Hepatocyte (in vitro differentiated cells): ENCODE results near the gene GPR22. TPM values are rescaled to one million over a fixed set of nuclear protein-coding genes. Genes with fewer than 3 reads are reported as not detected.

Source experiments
- DNase-seq: peaks from one replicate; pipeline ENCODE4 v3.0.0-alpha.2; 2016; ENCODE audit warnings: low spot score
- H2AFZ ChIP-seq: fragments of 200-600 bp; sonication (generic); 2 replicates; pipeline ENCODE4 v1.6.0; 2016; ENCODE audit warnings: antibody characterized with exemption, mild to moderate bottlenecking
- H3K27ac ChIP-seq: fragments of 200-600 bp; sonication (generic); 2 replicates; pipeline ENCODE4 v1.5.1; 2016; ENCODE audit warnings: mild to moderate bottlenecking
- H3K27me3 ChIP-seq: fragments of 200-600 bp; sonication (generic); 2 replicates; pipeline ENCODE4 v1.6.1; 2016
- H3K36me3 ChIP-seq: fragments of 200-600 bp; sonication (generic); replicated peaks from 2 replicates; pipeline ENCODE4 v1.5.1; 2016; ENCODE audit warnings: low read depth; ENCODE audit not compliant: insufficient read depth
- H3K4me1 ChIP-seq: fragments of 200-600 bp; sonication (generic); 2 replicates; pipeline ENCODE4 v1.5.1; 2016; ENCODE audit warnings: mild to moderate bottlenecking, moderate library complexity; ENCODE audit not compliant: insufficient read depth
- H3K4me2 ChIP-seq: fragments of 200-600 bp; sonication (generic); 2 replicates; pipeline ENCODE4 v1.6.0; 2016
- H3K4me3 ChIP-seq: fragments of 200-600 bp; sonication (generic); 2 replicates; pipeline ENCODE4 v1.5.1; 2016; ENCODE audit warnings: mild to moderate bottlenecking
- H3K79me2 ChIP-seq: fragments of 200-600 bp; sonication (generic); 2 replicates; pipeline ENCODE4 v1.6.0; 2017; ENCODE audit warnings: mild to moderate bottlenecking
- H3K9me2 ChIP-seq: fragments of 200-600 bp; sonication (generic); replicated peaks from 2 replicates; pipeline ENCODE4 v1.6.0; 2017; ENCODE audit warnings: mild to moderate bottlenecking; ENCODE audit not compliant: insufficient read depth
- H3K9me3 ChIP-seq: fragments of 200-600 bp; sonication (generic); 2 replicates; pipeline ENCODE4 v1.5.1; 2016; ENCODE audit warnings: low read depth, mild to moderate bottlenecking
- H4K20me1 ChIP-seq: fragments of 200-600 bp; sonication (generic); 2 replicates; pipeline ENCODE4 v1.6.0; 2016; ENCODE audit warnings: mild to moderate bottlenecking; ENCODE audit not compliant: insufficient read depth, poor library complexity, severe bottlenecking
- EZH2 ChIP-seq: fragments of 200-600 bp; sonication (generic); IDR thresholded peaks from 2 replicates; pipeline ENCODE4 v1.6.1; 2016; ENCODE audit warnings: antibody characterized with exemption, mild to moderate bottlenecking, borderline replicate concordance
- EZH2phosphoT487 ChIP-seq: fragments of 200-600 bp; sonication (generic); IDR thresholded peaks from one replicate; pipeline ENCODE4 v1.6.1; 2018; ENCODE audit warnings: antibody characterized with exemption, mild to moderate bottlenecking, low read depth, moderate library complexity; ENCODE audit not compliant: unreplicated experiment, severe bottlenecking
- WGBS: methylation state at CpG from one replicate; pipeline ENCODE4 v1.1.6; 2016; ENCODE audit warnings: low lambda C conversion rate; ENCODE audit errors: missing lambda C conversion rate; 5-methylcytosine and 5-hydroxymethylcytosine counted together
- polyA plus RNA-seq: library from polyadenylated mRNA; unstranded; fragments of >200 nt; fragmentation: Nextera tagmentation; extraction: Ambion mirVana; gene quantifications from 2 replicates; pipeline ENCODE4 v1.2.1, GENCODE V29; 2016
- total RNA-seq: library from RNA; depleted of rRNA; stranded (reverse); fragments of >200 nt; gene quantifications from 2 replicates; pipeline ENCODE4 v1.2.3, GENCODE V29; 2014
- TF ChIP-seq, protein P1 (sequence below): fragments of 200-600 bp; sonication (generic); IDR thresholded peaks from 2 replicates; pipeline ENCODE4 v1.5.1; 2016; ENCODE audit warnings: antibody characterized with exemption, mild to moderate bottlenecking; ENCODE audit not compliant: poor library complexity

GPR22 gene
- total and polyA plus RNA-seq, 2 experiments from 2014 or later = 0.07 to 0.27 TPM

DNA sequence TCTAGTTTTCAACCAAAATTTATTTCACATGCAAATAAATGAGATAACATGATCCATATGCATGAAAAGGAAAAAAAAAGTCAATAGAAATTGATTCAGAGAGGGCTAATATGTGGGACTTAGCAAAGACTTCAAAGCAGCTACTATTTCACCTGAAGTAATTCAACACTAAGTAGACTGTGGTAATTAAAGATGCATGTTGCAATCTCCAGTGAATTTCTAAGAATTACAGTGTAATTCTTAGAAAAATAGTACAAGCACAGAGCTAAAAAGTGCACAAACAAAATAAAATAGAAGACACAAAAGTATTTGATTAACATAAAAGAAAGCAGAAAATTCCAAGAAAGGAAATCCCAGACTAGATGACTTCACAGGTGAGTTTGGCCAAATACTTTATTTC, 25.7 kb downstream of the GPR22 start:
- no peak overlapping the region for H3K27ac ChIP-seq
- no peaks in the 10 kb centered on the region for H3K27me3 ChIP-seq
- no peak overlapping the region for H3K4me2 ChIP-seq
- no peak overlapping the region for H3K4me3 ChIP-seq
- no peak for DNase-seq
- peaks cover 3% of the 10 kb centered on the region for H3K4me1 ChIP-seq
- no peak overlapping the region for H2AFZ ChIP-seq
- H3K9me3 ChIP-seq = no peaks in the 10 kb centered on the region
- peaks cover 44% of the 10 kb centered on the region for H3K79me2 ChIP-seq
- no peaks in the 10 kb centered on the region for H3K9me2 ChIP-seq
- TF ChIP-seq EZH2 = no peak
- TF ChIP-seq EZH2phosphoT487 = no peak
- TF ChIP-seq, protein P1, sequence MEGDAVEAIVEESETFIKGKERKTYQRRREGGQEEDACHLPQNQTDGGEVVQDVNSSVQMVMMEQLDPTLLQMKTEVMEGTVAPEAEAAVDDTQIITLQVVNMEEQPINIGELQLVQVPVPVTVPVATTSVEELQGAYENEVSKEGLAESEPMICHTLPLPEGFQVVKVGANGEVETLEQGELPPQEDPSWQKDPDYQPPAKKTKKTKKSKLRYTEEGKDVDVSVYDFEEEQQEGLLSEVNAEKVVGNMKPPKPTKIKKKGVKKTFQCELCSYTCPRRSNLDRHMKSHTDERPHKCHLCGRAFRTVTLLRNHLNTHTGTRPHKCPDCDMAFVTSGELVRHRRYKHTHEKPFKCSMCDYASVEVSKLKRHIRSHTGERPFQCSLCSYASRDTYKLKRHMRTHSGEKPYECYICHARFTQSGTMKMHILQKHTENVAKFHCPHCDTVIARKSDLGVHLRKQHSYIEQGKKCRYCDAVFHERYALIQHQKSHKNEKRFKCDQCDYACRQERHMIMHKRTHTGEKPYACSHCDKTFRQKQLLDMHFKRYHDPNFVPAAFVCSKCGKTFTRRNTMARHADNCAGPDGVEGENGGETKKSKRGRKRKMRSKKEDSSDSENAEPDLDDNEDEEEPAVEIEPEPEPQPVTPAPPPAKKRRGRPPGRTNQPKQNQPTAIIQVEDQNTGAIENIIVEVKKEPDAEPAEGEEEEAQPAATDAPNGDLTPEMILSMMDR = no peak
- no peaks in the 10 kb centered on the region for H4K20me1 ChIP-seq
- H3K36me3 ChIP-seq = no peaks in the 10 kb centered on the region

DNA sequence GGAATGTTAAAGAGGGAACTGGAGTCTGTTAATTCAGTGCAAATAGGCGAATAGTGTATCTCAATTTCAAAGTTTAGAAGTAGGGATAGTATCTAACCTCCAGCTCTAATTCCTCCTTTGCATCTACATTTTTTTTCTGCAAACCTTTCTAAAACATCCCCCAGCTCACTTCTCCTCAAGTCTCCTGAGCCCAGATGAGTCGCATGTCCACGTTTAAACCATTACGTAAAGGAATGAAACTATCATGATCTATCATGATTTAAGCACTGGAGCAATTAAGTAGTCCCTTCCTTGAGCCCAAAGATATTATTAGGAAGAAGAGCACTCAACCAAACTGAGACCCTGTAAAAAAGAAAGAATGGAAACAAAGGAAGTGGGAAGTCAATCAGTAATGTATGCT, 29.9 kb downstream of the GPR22 start:
- H3K4me1 ChIP-seq = peaks cover 2% of the 10 kb centered on the region
- peaks cover 35% of the 10 kb centered on the region for H3K79me2 ChIP-seq
- no peaks in the 10 kb centered on the region for H3K9me2 ChIP-seq
- no peaks in the 10 kb centered on the region for H4K20me1 ChIP-seq
- no peaks in the 10 kb centered on the region for H3K27me3 ChIP-seq
- no peak overlapping the region for H3K4me2 ChIP-seq
- DNase-seq = no peak
- H3K9me3 ChIP-seq = no peaks in the 10 kb centered on the region
- no peak overlapping the region for H2AFZ ChIP-seq
- no peak overlapping the region for H3K4me3 ChIP-seq
- WGBS = 90% methylated on average over 4 of the region's 4 CpGs
- H3K27ac ChIP-seq = no peak overlapping the region
- TF ChIP-seq, protein P1 = no peak
- TF ChIP-seq EZH2 = no peak
- no peak for TF ChIP-seq EZH2phosphoT487
- H3K36me3 ChIP-seq = no peaks in the 10 kb centered on the region

DNA sequence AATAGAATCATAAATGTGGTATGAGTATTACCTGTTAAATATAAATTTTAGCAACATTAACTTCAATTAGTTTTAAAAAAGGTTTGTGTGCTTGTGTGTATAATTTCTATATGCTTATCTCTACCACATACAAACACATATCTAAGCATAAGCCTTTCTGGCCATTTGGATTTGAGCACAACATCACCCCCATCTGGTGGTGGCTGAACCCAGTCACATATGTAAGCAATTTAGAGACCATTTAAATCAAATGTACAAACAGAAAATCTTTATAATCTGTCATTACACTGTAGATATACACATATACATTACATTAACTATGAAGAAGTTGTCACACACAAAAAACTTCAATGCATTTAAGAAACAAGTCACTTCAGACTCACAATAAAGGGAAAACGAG, 31.7 kb downstream of the GPR22 start:
- H3K4me3 ChIP-seq = no peak overlapping the region
- peaks cover 3% of the 10 kb centered on the region for H3K4me1 ChIP-seq
- no peaks in the 10 kb centered on the region for H3K9me3 ChIP-seq
- H4K20me1 ChIP-seq = no peaks in the 10 kb centered on the region
- no peaks in the 10 kb centered on the region for H3K9me2 ChIP-seq
- no peak overlapping the region for H3K4me2 ChIP-seq
- 73% methylated on average over 1 of the region's 1 CpG for WGBS
- no peak overlapping the region for H3K27ac ChIP-seq
- no peaks in the 10 kb centered on the region for H3K27me3 ChIP-seq
- peaks cover 16% of the 10 kb centered on the region for H3K79me2 ChIP-seq
- TF ChIP-seq, protein P1 = peak; percentile 39
- TF ChIP-seq EZH2 = no peak
- H2AFZ ChIP-seq = no peak overlapping the region
- peak; percentile 17 for DNase-seq
- no peaks in the 10 kb centered on the region for H3K36me3 ChIP-seq

DNA sequence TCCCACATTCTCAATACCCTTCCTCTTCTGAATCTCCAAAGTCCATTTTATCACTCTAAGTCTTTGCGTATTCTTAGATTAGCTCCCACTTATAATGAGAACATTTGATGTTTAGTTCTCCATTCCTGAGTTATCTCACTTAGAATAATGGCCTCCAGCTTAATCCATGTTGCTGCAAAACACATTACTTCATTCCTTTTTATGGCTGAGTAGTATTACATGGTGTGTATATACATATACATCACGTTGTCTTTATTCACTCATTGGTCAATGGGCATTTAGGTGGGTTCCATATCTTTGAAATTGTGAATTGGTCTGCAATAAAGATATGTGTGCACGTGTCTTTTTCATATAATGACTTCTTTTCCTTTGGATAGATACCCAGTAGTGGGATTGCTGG, 32.3 kb downstream of the GPR22 start:
- peaks cover 3% of the 10 kb centered on the region for H3K4me1 ChIP-seq
- no peak for TF ChIP-seq EZH2phosphoT487
- no peak for TF ChIP-seq EZH2
- TF ChIP-seq, protein P1 = no peak
- no peak overlapping the region for H3K4me2 ChIP-seq
- no peak overlapping the region for H3K4me3 ChIP-seq
- no peak overlapping the region for H3K27ac ChIP-seq
- no peaks in the 10 kb centered on the region for H3K27me3 ChIP-seq
- H3K79me2 ChIP-seq = peaks cover 10% of the 10 kb centered on the region
- H3K9me2 ChIP-seq = no peaks in the 10 kb centered on the region
- 57% methylated on average over 3 of the region's 3 CpGs for WGBS
- H2AFZ ChIP-seq = no peak overlapping the region
- no peaks in the 10 kb centered on the region for H4K20me1 ChIP-seq
- no peaks in the 10 kb centered on the region for H3K36me3 ChIP-seq
- H3K9me3 ChIP-seq = no peaks in the 10 kb centered on the region
- no peak for DNase-seq
